CD4-positive, alpha-beta T cell treated with Interleukin-15 for 4 hours (primary cell): Measurements from ENCODE around the gene CTIF.
"Not testable (repeated sequence)": the region's sequence is repeated elsewhere in the genome, so short reads cannot be mapped to it uniquely, and the experiment has no call there.

ENCODE experiments used
- DNase-seq: peaks from one replicate; pipeline ENCODE4 v3.0.0-alpha.2; 2020; ENCODE audit warnings: low spot score

Gene CTIF

DNA sequence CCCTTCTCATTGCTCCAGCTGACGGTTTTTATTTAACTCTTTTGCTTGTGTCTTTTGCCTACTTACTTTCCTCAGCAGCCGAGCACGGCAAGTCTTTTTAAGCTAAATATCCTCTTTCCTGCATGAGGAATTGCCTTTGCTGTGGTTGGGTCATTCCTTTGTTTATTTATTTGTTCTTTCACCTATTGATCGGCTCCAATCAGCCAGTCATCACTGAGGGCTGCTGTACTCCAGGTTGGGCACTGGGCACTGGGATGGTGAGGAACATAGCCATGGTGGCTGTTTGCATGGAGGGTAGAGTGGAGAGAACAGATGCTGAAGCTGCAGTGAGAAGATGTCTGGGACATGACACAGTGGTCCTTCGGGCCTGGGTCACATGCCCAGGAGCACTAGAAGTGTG is 105.2 kb downstream of the CTIF start:
- no peak for DNase-seq

DNA sequence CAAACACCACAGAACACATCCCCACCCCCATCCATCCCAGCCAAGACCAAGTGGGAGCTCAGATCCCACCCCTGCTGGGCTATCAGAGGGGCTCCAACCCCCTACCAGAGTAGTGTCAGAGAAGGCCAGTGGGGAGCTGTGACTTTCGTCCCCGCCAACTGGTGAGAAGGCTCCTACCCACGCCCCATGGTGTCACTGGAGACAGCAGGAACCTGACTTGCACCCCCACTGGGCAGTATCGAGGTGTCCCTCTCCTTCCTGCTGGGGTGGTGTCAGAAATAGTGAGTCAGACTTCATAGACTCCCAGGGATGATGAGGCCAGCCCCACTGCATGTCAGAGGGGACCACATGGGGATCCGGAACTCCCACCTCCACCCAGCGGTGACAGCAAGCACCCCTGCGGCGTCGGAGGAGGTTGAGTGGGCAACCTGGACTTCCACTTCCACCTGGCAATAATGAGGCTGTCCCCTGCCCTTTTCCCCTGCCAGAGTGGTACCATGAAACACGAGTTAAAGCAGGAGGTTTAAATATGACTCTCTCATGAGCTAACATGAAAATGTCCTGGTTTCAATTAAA is 106.7 kb downstream of the CTIF start:
- no peak for DNase-seq

DNA sequence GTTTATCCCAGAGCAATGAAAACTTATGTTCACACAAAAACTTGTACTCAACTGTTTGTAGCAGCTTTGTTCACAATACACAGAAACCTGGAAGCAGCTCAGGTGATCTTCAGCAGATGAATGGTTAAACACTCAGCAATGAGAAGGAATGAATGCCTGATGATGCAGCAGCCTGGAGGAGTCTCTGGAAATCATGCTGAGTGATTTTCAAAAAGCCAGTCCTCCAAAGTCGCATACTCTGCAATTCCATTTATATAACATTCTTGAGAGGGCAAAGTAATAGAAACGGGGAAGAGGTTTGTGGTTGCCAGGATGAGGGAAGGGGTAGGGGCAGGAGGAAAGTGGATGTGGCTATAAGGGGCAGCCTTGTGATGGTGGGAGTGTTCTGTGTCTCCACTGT is 108.1 kb downstream of the CTIF start:
- DNase-seq = no peak

DNA sequence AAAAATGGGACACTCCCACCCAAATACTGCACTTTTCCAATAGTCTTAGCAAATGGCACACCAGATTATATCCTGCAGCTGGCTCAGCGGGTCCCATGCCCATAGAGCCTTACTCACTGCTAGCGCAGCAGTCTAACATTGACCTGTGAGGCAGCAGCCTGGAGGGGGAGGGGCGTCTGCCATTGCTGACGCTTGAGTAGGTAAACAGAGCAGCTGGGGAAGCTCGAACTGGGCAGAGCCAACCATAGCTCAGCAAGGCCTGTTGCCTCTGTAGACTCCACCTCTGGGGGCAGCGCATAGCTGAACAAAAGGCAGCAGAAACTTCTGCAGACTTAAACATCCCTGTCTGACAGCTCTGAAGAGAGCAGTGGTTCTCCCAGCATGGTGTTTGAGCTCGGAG is 110.4 kb downstream of the CTIF start:
- no peak for DNase-seq

DNA sequence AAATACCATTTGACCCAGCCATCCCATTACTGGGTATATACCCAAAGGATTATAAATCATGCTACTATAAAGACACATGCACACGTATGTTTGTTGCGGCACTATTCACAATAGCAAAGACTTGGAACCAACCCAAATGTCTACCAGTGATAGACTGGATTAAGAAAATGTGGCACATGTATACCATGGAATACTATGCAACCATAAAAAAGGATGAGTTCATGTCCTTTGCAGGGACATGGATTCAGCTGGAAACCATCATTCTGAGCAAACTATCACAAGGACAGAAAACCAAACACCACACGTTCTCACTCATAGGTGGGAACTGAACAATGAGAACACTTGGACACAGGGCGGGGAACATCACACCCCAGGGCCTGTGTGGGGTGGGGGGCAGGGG is 115.8 kb downstream of the CTIF start:
- DNase-seq = not testable (repeated sequence)

DNA sequence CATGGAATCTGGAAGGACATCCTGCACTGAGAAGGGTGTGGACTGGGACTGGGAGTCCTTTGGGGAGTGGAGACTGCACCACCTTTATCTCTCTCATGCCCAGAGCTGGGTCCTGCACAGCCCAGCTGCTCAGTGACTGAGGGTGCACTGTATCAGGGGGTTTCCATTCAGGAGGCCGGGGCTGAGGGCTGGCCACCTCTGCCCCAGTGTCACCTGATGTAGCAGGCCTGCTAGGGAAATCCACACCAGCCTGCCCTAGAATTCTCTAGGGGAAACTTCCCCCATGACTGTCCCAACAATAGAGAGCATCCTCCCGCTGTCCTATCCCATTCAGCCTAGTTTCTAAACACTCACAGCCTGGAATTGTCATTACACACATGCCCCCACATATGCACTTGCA is 116.7 kb downstream of the CTIF start:
- no peak for DNase-seq

DNA sequence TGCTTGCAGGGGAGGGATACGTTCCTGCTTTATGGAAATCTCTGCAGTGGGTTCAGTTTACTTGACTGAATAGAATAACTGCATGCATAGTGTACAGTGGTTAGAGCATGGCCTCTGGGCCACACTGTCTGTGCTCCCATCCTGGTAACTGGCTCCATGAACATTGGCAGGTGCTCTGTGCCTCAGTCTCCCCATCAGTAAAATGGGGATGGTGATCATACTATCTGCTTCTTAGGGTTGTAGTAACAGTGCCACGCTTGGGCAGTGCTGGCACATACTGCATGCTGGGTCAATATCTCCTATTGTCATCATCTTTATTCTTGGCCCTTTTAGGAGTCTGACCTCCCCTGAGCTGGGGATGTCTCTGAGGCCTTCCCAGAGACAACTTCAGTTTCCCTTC is 117.3 kb downstream of the CTIF start:
- no peak for DNase-seq

DNA sequence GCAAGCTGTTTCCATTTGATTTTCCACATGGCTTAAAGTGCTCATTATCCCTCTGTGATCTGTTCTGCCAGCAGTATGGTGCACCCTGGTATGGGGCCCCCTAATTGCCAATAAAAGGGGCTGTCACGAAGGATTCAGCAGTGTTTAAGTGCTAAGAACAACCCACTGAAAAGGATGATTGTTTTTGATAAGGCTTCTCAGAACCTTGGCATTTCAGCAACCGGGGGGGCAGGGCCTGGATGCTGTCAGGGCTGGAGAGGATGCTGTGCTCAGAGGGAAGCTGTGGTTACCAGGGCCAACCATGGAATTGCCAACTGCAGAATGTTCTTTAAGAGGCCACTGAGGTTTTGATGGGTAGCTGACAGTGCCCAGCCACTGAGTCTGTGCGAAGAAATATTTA is 117.8 kb downstream of the CTIF start:
- no peak for DNase-seq

DNA sequence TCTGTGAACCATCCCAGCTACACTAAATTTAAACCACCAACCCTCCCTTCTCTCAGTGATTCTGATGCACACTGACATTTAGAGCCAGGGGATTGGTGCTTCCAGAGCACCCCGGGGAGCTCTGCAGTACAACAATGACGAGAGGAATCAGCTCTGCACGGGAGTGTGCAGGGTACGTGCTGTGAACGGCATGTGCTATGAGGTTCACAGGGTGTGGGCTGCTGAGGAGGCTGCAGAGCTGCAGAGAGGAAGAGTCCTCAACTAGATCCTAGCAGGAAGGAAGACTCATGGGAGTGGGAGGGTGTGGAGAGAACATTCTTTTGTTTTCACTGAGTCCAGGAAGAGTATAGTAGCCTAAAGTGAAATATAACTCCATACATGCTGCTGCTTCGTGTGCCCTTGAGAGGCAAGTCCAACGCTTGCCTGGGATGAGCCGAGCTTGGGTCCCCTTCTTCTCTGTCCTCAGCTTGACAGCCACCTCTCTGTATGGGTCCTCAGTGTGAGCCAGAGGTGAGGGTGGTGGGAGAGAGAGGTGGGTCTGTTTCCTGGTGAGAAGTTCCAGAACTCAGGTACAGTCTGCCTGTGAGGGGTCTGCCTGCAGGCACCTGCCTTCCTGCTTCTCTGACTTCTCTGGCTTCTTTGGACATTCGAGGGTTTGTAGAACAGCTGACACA is 118.8 kb downstream of the CTIF start:
- DNase-seq = no peak

DNA sequence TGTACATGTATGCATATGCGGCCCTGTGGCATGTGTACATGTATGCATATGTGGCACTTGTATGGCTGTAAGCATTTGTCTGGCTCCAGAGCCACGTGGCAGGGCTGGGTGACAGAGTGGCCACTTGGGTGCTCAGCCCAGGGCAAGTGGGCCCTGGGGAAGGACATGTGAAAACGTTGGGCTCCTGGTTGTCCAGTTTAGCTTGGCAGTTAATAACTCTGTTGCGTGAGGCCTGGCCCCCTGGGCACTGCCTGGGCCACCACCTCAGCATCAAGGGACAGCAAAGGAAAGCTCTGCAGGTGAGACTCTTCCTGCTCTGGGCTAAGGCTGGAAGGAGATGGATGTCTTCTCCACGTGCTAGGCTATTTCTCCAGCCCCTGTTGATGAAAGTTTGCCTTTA is 119.9 kb downstream of the CTIF start:
- no peak for DNase-seq

DNA sequence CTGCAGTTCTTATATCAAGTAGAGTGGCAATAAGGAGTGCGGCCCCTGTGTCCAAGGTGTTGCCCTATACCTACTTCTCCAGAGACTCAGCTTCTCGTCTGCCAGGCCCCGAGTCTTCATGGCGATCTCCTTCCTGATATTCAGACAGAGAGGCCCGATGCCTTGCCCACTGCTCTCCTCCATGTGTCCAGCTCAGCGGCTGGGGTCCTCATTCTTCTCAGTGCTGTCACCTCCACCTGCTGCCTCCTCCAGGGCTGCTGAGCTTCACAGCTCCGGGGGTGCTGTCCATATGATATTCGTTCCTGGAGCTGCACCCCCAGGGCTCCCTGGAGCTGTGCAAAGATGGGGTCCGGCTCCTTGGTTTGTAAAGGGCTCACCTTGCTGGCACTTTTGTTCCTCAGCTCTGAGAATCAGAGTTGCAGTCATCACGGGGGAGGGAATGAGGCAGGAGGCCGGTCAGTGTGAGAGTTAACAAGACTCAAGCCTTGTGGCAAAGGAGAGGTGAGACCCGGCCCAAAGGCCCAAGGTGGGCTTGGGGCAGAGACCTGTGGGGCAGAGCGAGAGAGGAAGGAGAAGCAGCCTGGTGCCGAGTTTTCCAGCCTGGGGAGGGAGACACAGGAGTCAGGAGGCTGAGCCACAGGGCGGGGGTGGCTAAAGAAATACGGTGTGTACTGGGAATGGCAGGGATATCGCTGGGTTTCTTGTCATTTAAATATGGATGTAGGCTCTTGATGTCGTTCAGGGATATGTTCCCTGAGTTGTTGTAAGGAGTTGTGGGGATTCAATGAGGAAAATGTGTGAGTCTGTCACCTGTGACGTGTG is 120.6 kb downstream of the CTIF start:
- DNase-seq = no peak

DNA sequence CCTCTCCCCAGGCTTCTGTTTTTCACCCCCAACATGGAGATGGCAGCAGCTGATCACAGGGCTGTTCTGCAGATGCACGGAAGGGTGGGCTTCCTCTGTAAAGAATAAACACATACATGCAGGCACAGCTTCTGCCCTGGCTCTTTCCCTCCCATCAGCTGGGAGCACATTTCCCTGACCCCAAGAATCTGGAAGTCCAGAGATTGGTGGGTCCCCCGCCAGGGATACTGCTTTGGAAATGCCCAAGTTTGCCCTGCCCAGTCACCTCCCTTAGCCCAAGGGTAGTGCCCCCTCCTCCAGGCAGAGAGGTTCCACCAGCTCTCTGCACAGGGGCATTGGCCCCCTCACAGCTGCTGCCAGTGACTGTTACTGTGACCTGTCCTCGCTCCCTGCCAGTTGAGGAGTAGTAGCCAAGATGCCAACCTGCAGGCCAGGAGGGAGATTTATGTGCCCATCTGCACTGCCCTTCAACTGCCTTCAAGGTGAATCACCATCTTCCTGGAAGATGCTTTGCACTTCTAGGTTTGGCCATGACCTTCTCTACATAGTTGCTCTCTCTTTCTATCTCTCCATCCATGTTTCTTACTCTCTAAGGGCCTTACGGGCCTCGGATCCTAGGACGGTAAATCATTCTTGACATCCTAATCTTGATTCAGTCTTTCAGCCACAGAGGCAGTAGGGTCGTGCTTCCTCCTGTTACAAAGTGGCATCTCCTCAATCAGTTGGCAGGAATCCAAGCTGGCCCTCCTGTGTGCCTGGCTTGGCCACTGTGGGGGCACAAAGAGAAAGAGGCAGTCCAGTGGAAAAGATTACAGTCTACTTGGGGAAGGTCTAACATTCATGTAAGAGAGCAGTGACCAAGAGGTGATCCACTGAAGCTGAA is 121.8 kb downstream of the CTIF start:
- DNase-seq = no peak

DNA sequence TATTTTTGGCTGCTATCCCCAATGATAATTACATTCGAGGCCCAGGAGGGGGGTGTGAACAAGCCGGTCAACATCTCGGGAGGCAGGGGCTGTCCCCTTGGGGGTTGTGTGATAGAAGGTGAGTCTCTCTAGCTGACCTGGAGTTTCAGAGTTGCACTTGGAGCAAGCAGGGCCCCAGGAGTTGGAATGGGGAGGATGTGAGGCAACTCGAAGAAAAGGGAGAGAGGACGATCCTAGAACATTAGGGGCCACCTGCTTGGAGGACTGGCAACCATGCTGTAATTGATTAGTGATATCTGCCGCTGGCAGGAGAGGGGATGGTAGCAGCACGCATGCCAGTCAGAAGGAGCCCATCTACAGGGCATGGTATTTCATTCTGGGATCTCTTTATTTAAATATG is 122.6 kb downstream of the CTIF start:
- DNase-seq = no peak

DNA sequence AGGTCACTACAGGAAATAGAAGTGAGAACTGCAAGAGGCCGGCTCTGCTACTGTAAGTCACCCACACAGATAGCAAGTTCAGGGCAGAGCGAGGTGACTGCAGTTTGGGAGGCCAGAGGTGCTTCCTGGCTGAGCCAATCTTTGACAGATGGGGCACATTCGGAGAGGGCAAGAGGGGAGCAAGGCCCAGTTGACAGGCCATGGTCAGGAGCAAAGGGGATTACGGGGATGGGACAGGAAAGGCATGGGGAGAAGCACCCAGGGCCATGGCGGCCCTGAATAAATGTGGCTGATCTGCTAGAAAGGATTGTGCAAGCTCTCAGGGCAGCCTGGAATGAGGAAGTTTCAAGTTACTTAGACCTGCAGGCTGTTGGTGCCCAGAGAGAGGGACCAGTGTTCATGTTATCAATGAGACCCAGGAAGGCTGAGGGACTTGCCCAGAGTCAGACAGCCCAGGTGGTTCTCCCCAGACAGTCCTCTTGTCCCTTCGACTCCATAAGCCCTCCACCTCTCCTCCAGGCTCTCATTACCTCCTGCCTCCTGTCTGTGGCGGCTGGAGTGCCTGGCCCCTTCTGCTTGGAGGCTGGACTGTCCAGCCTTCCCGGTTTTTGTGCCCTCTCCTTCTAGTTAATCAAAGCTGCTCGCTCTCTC is 123.3 kb downstream of the CTIF start:
- no peak for DNase-seq

DNA sequence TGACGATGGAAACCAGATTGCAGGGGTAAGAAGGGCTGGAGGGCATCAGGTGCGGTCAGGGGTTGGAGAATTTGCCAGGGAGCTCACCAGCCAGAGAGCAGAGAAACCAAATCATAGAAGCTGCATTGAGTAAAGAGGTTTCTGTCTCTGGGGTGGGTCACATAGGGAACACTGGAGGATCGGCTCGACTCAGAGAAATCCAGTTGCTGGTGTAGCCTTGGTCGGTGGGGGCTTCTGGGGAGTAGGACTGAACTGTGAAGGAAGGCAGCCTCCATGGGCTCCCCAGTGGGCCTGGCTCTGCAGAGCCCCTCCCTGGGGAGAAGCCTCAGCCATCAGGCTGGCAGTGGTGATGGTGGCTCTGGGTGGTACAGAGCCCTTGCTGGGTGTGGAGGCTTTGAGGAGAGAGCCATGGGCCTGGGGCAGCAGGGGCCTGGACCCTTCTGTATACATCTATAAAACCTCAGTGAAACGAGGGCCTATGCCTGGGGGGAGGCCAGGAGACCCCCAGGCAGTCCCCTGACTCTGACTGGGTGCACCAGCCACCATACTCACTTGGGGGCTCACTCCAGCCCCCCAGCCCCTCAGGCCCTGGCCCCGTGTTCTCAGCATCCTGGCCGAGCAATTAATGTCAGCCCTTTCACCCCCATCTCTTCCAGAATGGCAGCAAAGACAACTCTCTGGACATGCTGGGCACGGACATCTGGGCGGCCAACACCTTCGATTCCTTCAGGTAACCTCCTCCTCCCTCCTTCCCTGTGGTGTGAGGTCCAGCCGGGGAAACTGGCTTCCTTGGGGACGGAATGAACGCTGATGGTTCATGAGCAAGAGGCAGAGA is 124.5 kb downstream of the CTIF start:
- no peak for DNase-seq

DNA sequence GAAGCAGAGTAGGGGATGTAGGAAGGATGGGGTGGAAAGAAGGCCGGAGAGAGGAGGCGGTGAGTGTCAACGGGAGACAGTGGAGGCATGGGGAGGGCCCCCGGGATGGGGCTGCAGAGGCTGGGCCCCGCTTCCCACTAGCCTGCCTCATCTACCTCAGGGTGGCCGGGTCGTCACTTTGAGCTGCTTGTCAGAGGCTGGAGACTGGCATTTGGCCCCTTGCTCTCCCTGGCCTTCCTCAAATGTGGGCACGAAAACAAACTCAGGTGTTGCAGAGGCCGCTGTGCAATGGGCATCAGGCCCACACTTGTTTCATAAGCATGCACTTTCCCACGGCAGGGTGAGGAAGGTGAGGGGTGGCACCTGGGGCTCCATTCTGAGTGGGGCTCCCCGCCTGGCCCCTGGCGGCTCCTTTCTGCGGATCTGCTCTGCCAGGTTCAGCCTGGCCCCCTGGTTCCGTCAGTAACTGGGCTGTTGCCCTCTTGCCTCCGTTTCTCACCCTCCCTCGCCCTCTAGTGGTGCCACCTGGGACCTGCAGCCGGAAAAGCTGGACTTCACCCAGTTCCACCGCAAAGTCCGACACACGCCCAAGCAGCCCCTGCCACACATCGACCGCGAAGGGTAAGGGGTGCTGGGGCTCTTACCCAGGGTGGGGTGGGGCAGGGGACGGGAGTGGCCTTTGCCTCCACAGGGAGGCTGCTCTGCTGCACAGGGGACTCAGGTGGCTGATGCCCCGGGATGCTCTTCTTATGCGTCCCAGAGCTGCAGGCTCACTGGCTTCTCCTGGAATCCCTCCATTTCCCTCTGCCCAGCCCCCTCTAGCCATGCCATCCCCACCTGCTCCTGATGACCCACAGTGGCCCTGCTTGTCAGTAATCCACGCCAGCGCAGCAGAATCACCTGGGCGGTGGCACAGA is 125.4 kb downstream of the CTIF start:
- DNase-seq = peak; percentile 53

DNA sequence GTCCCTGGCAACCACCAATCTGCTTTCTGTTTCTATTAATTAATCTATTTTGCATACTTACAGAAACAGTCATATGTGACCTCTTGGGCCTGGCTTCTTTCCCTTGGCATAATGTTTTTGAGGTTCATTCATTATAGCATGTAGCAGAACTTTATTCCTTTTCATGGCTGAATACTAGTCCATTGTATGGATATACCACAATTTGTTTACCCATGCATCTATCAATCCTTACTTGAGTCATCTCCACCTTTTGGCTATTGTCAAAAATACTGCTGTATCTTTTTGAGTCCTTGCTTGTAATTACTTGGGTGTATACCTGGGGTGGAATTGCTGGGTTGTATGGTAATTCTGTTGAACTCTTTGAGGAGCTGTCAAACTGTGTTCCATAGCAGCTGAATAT is 126.8 kb downstream of the CTIF start:
- no peak for DNase-seq

DNA sequence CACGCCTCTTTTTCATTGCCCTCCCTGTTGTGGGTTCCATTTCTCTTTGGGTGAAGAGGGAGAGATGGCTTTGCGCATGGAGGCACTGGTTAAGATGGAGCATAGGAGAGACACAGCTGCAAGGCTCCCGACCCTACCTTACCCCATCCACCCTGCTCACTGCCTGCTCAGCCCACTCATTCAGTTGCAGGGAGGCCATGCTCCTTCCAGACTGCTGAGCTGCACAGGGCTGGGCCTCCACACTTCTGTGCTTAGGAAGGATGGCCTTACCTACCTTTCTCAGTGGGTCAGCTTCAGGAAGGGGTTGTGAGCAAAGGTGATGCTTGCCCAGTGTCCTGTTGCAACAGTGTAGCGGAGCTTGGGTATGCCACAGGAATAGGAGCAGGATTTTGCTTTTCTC is 127.8 kb downstream of the CTIF start:
- DNase-seq = no peak

DNA sequence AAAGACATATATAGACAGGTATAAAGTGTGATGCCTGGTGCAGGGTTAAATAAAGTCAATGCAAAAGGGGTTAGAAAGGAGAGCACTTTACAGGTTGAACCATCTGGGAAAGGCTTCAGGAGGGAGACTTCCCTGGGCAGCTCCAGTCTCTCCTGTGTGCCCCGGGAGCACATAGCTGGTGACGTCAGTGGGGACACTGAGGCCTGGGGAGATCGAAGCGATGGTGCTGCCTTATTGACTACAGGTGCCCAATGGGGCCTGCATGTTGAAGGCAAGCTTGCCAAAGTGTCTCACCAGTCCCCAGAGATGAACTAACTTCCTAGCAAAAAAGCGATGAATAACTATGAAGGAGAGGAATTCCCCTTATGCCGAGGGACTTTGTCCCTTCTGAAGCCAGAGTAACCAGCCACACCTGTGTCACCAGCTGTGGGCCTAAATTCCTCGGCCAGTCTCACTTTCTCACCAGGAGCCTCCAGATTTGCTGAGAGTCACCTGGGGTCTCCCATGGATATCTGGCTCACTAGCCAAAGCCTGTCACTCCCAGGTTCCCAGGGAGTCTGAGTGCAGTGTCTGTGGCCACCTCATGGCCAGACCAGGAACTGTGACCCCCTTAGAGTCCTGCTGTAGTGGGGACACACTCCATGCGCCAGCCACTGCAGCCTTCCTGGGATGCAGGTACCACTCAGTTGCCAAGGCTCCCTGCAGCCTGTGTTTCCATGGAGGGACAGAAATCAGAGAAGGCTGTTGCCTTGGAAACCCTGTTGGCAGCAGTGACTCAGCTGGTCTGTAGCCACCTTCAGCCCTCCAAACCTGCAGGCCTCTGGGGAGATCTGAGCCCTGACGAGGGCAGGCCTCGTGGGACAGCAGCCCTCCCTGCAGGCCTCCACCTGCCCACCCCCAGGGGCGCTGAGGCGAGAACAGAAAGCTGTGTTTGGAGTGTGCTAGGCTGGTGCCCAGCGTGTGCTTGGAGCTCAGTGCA is 128.7 kb downstream of the CTIF start:
- DNase-seq = no peak
